Measurements from ENCODE around the gene RNMT. TPM values are rescaled to one million over a fixed set of nuclear protein-coding genes. Genes with fewer than 3 reads are reported as not detected.
"Not testable (repeated sequence)": the region's sequence is repeated elsewhere in the genome, so short reads cannot be mapped to it uniquely, and the experiment has no call there.

Gene RNMT
- total RNA-seq, 4 donors from 2014 or later, result 7.9 to 64.8 (median 27.0) TPM

- TF ChIP-seq CTCF (IDR thresholded peaks at IDR 0.05) (no peak), POLR2A (IDR thresholded peaks at IDR 0.05) (no peak)
- Histone ChIP-seq H3K9me3 (no peaks in the 10 kb centered on the region), H3K27me3 (no peaks in the 10 kb centered on the region), H3K4me1 (no peaks in the 10 kb centered on the region), H3K4me3 (no peak overlapping the region), H3K36me3 (no peaks in the 10 kb centered on the region), H3K27ac (no peak overlapping the region)
- intact Hi-C loops (cut with DNase I; ENCODE audit: low total_unique reads), result no loop called here
- no peak for DNase-seq
Measured at GRCh38 chr18:13688191-13689136, 38.0 kb upstream of the RNMT start.

DNA sequence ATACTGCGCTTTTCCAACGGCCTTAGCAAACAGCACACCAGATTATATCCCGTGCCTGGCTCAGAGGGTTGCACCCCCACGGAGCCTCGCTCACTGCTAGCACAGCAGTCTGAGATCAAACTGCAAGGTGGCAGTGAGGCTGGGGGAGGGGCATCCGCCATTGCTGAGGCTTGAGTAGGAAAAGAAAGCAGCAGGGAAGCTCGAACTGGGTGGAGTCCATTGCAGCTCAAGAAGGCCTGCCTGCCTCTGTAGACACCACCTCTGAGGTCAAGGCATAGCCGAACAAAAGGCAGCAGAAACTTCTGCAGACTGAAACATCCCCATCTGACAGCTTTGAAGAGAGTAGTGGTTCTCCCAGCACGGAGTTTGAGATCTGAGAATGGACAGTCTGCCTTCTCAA is 36.4 kb upstream of the RNMT start:
- H3K4me3 ChIP-seq; H3K9me3 ChIP-seq; DNase-seq; H3K27me3 ChIP-seq; intact Hi-C loops (cut with DNase I; ENCODE audit: low total_unique reads); H3K27ac ChIP-seq; H3K4me1 ChIP-seq; H3K36me3 ChIP-seq: not testable (repeated sequence)

- intact Hi-C loops (cut with DNase I; ENCODE audit: low total_unique reads); H3K4me1 ChIP-seq; H3K27ac ChIP-seq; H3K4me3 ChIP-seq; H3K36me3 ChIP-seq; H3K27me3 ChIP-seq; DNase-seq; H3K9me3 ChIP-seq: not testable (repeated sequence)
Measured at GRCh38 chr18:13695337-13695736, 31.1 kb upstream of the RNMT start.

DNA sequence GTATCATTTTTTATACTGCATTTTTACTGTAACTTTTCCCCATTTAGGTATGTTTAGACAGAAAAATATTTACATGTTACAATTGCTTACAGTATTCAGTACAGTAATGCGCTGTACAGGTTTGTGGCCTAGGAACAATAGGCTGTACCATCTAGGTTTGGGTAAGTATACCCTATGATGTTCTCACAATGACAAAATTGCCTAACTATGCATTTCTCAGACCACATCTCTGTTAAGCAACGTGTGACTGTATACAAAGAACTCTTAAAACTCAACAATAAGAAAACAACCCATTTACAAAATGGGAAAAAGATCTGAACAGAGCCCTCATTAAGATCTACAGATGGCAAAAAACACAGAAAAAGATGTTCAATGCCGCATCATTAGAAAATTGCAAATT is 29.5 kb upstream of the RNMT start:
- DNase-seq, result no peak
- TF ChIP-seq POLR2A (IDR thresholded peaks at IDR 0.05) (no peak), CTCF (IDR thresholded peaks at IDR 0.05) (no peak)
- no peaks in the 10 kb centered on the region for H3K4me1 ChIP-seq

GRCh38 chr18:13700153-13700552 is 26.3 kb upstream of the RNMT start:
- TF ChIP-seq POLR2A (IDR thresholded peaks at IDR 0.05), result no peak
- no peak for TF ChIP-seq CTCF (IDR thresholded peaks at IDR 0.05)
- no peak overlapping the region for H3K4me3 ChIP-seq
- H3K9me3 ChIP-seq, result peaks cover 0 to 7% of the 10 kb centered on the region in 2 donors
- H3K27me3 ChIP-seq, result no peaks in the 10 kb centered on the region
- intact Hi-C loops (cut with DNase I; ENCODE audit: low total_unique reads), result no loop called here
- DNase-seq, result no peak
- H3K27ac ChIP-seq, result no peak overlapping the region
- H3K4me1 ChIP-seq, result no peaks in the 10 kb centered on the region
- H3K36me3 ChIP-seq, result no peaks in the 10 kb centered on the region

More for the DNA sequence above, 29.5 kb upstream of the RNMT start:
- intact Hi-C loops (cut with DNase I; ENCODE audit: low total_unique reads), result no loop called here
- H3K36me3 ChIP-seq, result no peaks in the 10 kb centered on the region
- no peaks in the 10 kb centered on the region for H3K27me3 ChIP-seq
- H3K4me3 ChIP-seq, result no peak overlapping the region
- H3K27ac ChIP-seq, result no peak overlapping the region
- H3K9me3 ChIP-seq, result peaks cover 0 to 7% of the 10 kb centered on the region in 2 donors

DNA sequence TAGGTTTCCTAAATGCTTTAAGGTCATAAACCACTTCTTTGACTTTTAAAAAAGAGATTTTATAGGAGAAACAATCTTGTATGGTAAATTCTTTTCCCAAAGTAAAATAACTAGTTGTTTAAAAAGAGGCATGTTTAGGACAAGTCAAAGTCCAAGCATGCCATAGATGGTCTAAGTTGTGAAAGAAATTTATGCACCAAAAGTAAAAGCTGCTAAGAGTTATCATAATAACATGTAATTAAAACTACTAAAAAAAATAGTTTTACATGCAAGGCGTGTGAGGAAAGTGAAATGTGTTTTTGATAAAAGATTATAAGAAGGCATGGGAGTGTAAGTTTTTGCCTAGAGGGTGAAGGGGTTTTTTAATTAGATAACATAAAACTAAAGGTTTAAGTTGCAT is 22.6 kb upstream of the RNMT start:
- Histone ChIP-seq H3K27ac (no peak overlapping the region), H3K27me3 (no peaks in the 10 kb centered on the region), H3K4me1 (no peaks in the 10 kb centered on the region), H3K36me3 (no peaks in the 10 kb centered on the region), H3K4me3 (no peak overlapping the region), H3K9me3 (peaks cover 0 to 7% of the 10 kb centered on the region in 2 donors)
- TF ChIP-seq POLR2A (IDR thresholded peaks at IDR 0.05) (no peak), CTCF (IDR thresholded peaks at IDR 0.05) (no peak)
- intact Hi-C loops (cut with DNase I; ENCODE audit: low total_unique reads), result no loop called here
- DNase-seq, result no peak

Data from uterus (tissue), 4 donors.